GM12873 (cell line): ENCODE results near the gene CRYBG2.

Experiments used
- TF ChIP-seq, protein P1 (sequence below): IDR thresholded peaks from 2 replicates; pipeline ENCODE4 v1.5.1; 2012; ENCODE audit warnings: low read depth, mild to moderate bottlenecking, moderate library complexity, low read length, control low read depth; ENCODE audit not compliant: insufficient read depth; ENCODE audit errors: missing control alignments

CRYBG2 gene

DNA sequence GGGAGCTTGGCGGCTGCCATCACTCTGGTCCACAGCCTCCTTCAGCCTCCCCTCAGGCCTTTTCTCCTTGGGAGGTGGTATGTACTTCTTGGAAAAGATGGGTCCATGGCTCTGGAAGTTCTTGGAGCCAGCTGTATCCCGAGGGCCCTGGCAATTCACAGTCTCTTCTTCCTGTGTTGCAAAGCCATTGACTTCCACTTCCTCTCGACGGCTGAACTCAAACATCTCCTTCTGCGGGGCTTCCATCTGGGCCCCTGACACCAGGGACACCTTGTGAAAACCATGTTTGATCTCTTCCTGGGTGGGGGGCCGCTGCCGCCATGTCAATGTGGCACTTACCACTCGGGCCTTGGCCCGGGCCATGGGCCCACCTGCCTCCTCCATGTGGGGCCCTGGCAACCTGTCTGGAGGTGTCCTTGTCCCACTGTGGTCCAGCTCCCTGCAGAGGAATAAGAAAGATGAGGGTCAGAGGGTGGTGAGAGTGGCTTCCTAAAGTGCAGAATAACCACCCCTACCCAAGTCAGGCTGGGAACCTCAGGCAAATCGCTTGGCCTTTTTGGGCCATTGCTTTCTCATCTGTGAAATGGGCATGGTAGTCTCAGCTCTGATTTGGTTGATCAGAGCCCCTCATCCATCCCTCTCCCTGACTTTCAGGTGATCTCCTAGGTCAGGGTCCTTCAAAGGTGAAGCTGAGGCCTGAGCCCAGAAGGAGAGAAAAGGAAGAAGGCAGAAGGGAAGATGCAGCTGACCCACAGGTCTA lies 7.5 kb downstream of the CRYBG2 start:
- TF ChIP-seq, protein P1, sequence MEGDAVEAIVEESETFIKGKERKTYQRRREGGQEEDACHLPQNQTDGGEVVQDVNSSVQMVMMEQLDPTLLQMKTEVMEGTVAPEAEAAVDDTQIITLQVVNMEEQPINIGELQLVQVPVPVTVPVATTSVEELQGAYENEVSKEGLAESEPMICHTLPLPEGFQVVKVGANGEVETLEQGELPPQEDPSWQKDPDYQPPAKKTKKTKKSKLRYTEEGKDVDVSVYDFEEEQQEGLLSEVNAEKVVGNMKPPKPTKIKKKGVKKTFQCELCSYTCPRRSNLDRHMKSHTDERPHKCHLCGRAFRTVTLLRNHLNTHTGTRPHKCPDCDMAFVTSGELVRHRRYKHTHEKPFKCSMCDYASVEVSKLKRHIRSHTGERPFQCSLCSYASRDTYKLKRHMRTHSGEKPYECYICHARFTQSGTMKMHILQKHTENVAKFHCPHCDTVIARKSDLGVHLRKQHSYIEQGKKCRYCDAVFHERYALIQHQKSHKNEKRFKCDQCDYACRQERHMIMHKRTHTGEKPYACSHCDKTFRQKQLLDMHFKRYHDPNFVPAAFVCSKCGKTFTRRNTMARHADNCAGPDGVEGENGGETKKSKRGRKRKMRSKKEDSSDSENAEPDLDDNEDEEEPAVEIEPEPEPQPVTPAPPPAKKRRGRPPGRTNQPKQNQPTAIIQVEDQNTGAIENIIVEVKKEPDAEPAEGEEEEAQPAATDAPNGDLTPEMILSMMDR = no peak

- TF ChIP-seq, protein P1 = no peak
Observed at GRCh38 chr1:26345718-26346117, 8.2 kb downstream of the CRYBG2 start.

- TF ChIP-seq, protein P1 = no peak
Observed at GRCh38 chr1:26344147-26344920, 9.6 kb downstream of the CRYBG2 start.

- TF ChIP-seq, protein P1 = no peak
Observed at GRCh38 chr1:26340047-26340481, 13.9 kb downstream of the CRYBG2 start.

- TF ChIP-seq, protein P1 = no peak
Observed at GRCh38 chr1:26338670-26339069, 15.3 kb downstream of the CRYBG2 start.

GRCh38 chr1:26337625-26338024 lies 16.3 kb downstream of the CRYBG2 start:
- TF ChIP-seq, protein P1 = no peak

DNA sequence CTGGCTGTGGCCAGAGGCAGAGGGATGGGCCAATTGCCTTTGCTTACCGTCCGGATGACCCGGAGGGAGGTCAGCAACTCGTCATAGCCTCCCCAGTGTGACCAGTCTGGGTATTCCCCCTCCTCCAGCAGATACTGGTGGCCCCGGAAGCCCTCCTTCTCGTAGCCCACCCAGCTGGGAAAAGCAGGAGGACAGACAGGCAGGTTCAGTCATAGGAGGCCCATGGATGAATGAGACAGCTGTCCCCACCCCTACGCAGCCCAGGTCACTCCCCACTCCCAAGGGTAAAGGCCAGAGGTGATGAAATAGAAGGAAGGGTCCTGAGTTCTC lies 16.8 kb downstream of the CRYBG2 start:
- TF ChIP-seq, protein P1 = no peak
